ENCODE results near the gene FSHR. TPM values are rescaled to one million over a fixed set of nuclear protein-coding genes. Genes with fewer than 3 reads are reported as not detected.

Gene FSHR
- total and polyA plus RNA-seq, 2 donors (not counting 3 experiments of a cell fraction or from before 2014, with no cell fraction given): not detected

DNA sequence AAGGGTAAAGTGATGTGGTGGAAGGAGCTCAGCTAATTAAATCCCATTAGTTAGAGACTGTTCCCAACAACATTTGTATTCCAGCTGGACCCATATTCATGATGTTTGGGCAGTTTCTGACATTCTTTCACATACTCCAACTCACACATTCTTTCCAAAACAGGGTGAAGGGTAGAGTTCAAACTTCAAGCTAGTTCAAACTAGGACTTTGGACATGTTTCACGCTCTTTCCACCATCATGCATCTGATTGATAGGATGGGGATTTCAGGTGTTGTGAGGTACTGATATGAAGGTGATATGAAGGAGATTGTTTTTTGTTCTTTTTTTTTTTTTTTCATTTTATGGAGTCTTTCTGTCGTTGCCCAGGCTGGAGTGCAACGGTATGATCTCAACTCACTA lies 201.7 kb downstream of the FSHR start:
- TF ChIP-seq, protein P1, sequence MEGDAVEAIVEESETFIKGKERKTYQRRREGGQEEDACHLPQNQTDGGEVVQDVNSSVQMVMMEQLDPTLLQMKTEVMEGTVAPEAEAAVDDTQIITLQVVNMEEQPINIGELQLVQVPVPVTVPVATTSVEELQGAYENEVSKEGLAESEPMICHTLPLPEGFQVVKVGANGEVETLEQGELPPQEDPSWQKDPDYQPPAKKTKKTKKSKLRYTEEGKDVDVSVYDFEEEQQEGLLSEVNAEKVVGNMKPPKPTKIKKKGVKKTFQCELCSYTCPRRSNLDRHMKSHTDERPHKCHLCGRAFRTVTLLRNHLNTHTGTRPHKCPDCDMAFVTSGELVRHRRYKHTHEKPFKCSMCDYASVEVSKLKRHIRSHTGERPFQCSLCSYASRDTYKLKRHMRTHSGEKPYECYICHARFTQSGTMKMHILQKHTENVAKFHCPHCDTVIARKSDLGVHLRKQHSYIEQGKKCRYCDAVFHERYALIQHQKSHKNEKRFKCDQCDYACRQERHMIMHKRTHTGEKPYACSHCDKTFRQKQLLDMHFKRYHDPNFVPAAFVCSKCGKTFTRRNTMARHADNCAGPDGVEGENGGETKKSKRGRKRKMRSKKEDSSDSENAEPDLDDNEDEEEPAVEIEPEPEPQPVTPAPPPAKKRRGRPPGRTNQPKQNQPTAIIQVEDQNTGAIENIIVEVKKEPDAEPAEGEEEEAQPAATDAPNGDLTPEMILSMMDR (IDR thresholded peaks at IDR 0.05; ENCODE audit: extremely low read depth in 1 of 2, insufficient read depth in 1 of 2, low read depth in 1 of 2, low read length in 2 of 2): no peak
- TF ChIP-seq GATA2 (IDR thresholded peaks at IDR 0.05; ENCODE audit: insufficient read depth, insufficient read length, low read depth, low read length) (no peak), EZH2 (IDR thresholded peaks at IDR 0.05; ENCODE audit: borderline replicate concordance, low read depth, low read length, severe bottlenecking) (no peak), FOS (IDR thresholded peaks at IDR 0.05; ENCODE audit: borderline replicate concordance, insufficient read depth, low read length) (no peak), JUN (IDR thresholded peaks at IDR 0.05; ENCODE audit: borderline replicate concordance, insufficient read depth, insufficient read length, low read depth) (no peak), POLR2AphosphoS5 (IDR thresholded peaks at IDR 0.05; ENCODE audit: insufficient read depth, low read depth, low read length) (no peak), MYC (IDR thresholded peaks at IDR 0.05; ENCODE audit: low read depth, low read length) (no peak), POLR2A (IDR thresholded peaks at IDR 0.05; ENCODE audit: low read depth, low read length) (no peak)
- TF ChIP-seq, protein P2, sequence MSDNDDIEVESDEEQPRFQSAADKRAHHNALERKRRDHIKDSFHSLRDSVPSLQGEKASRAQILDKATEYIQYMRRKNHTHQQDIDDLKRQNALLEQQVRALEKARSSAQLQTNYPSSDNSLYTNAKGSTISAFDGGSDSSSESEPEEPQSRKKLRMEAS (IDR thresholded peaks at IDR 0.05; ENCODE audit: insufficient read depth, insufficient read length): no peak
- Histone ChIP-seq H3K9ac (replicated peaks; ENCODE audit: extremely low read depth, insufficient read depth, low read length) (no peak overlapping the region), H3K4me3 (replicated peaks in 1 of 3; ENCODE audit: insufficient read depth in 1 of 3, low read depth in 1 of 3, low read length in 3 of 3) (no peak overlapping the region), H3K9me3 (replicated peaks; ENCODE audit: control insufficient read depth, insufficient read depth, low read length) (no peaks in the 10 kb centered on the region), H3K27me3 (ENCODE audit: control insufficient read depth in 2 of 2, insufficient read depth in 2 of 2, low read length in 2 of 2) (no peaks in the 10 kb centered on the region), H3K36me3 (ENCODE audit: control insufficient read depth in 2 of 2, extremely low read depth in 1 of 2, insufficient read depth in 2 of 2, low read length in 2 of 2) (no peaks in the 10 kb centered on the region), H3K9me1 (replicated peaks; ENCODE audit: control insufficient read depth, extremely low read depth, insufficient read depth, low read length) (no peaks in the 10 kb centered on the region), H3K27ac (ENCODE audit: insufficient read depth, low read depth, low read length) (no peak overlapping the region), H2AFZ (ENCODE audit: low read depth, low read length) (no peak overlapping the region), H3K4me1 (ENCODE audit: control insufficient read depth, extremely low read depth, insufficient read depth, low read length) (no peaks in the 10 kb centered on the region), H3K79me2 (ENCODE audit: control insufficient read depth, insufficient read depth, low read length) (no peaks in the 10 kb centered on the region), H4K20me1 (replicated peaks; ENCODE audit: control insufficient read depth, extremely low read depth, insufficient read depth, low read length) (no peaks in the 10 kb centered on the region), H3K4me2 (ENCODE audit: insufficient read depth, low read length) (no peak overlapping the region)
- ChIA-PET CTCF (no interaction called here), POLR2A (no interaction called here)
- dilution Hi-C loops (cut with MboI; ENCODE audit: extremely low pct_ligation_motif_present, low sequenced_read_pairs): no loop called here
- no peak for FAIRE-seq
- intact Hi-C loops (cut with micrococcal nuclease): no loop called here
- BruUV-seq (replicated peaks): no TSS peak
- no peak for DNase-seq (ENCODE audit: low read depth, low spot score)

All from endothelial cell of umbilical vein (primary cell).